Measurements from ENCODE around the gene GNAZ.

GNAZ gene

DNA sequence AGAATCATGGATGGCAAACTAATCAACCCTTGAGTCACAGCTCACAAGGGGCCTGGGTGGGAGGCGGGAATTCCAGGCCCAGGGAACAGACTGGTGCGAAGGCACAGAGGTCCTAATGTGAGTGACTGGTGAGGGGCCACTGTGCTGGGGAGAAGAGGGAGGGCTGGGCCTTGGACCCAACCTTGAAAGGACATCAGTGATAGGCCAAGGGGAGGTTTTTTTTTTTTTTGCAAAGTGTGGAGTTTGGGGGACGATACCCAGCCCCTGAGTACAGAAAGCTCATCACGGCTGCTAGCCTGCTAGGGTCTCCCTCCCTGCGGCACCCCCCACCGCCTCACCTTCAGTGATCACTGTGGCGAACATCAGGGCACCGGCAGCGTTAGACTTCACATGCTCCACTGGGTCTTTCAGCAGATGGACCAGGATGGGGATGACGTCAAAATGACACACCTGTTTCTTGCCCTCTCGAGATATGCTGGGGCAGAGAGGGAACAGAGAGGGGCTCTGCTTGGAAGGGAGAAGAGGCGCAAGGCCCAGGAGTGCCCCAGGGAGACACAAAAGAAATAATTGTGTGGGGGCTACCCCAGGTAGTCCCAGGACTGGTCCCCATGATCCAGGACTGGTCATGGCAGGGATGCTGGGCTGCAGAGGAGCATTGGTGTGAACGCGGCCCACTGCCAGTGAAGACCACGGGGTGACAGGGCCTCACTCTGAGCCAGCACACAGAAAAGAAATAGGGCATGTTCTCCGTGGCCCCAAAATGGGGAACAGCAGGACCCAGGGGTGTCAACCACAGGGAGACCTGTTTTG, 8.6 kb upstream of the GNAZ start:
- no peaks in the 10 kb centered on the region for H3K27me3 ChIP-seq (ENCODE audit: control insufficient read depth, insufficient read depth, low read length)
- no peak overlapping the region for H3K4me3 ChIP-seq (ENCODE audit: low read depth, low read length)
- no peak overlapping the region for H3K9ac ChIP-seq (ENCODE audit: low read depth, low read length)
- H3K9me3 ChIP-seq (ENCODE audit: control insufficient read depth, insufficient read depth, low read length): no peaks in the 10 kb centered on the region
- no peaks in the 10 kb centered on the region for H3K4me1 ChIP-seq (ENCODE audit: control insufficient read depth, insufficient read depth, low read length)
- no peaks in the 10 kb centered on the region for H3K36me3 ChIP-seq (ENCODE audit: control insufficient read depth, insufficient read depth, low read length)

DNA sequence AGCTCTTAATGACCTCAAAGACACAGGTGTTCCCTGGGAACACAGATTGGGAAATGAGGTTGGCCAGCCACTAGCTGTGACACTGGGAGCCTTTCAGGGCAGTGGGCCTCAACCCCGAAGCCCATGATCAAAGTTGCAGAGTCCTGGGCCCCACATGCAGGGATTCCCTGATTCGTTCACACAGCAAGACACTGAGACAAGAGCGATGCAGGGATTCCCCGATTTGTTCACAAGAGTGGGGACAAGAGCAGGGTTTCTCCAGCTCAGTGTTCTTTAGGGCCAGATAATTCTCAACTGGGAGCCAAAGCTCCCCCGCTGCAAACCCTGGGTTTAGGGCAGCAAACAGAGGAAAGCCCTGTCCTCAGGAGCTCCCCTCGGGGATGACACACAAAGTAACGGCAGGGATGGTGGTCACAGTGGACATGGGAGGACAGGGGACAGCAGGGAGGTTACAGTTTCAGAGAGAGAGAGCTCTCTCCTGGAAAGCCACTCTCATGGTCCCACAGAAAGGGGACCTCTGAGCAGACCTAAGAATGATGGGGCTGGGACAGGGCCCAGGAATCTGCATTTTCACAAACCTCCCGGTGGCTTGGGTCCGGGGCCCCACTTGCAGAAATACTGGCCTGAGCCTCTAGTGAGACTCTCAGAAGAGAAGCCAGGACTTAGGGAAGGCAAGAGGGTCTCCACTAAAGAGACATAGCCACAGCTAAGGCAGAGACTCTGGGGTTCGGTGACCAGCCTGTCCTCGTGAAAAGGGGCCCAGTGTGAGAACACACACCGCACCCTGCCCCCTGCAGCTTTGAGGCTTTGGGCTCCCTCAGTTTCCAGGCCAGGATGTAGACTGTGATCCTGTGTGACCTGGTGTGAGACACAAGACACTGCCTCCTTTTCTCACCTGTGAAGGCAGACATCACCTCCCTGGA, 7.4 kb upstream of the GNAZ start:
- peaks cover 6% of the 10 kb centered on the region for H3K27me3 ChIP-seq (ENCODE audit: control insufficient read depth, insufficient read depth, low read length)
- H3K9ac ChIP-seq (ENCODE audit: low read depth, low read length): no peak overlapping the region
- H3K4me1 ChIP-seq (ENCODE audit: control insufficient read depth, insufficient read depth, low read length): no peaks in the 10 kb centered on the region
- H3K36me3 ChIP-seq (ENCODE audit: control insufficient read depth, insufficient read depth, low read length): no peaks in the 10 kb centered on the region
- no peaks in the 10 kb centered on the region for H3K9me3 ChIP-seq (ENCODE audit: control insufficient read depth, insufficient read depth, low read length)
- H3K4me3 ChIP-seq (ENCODE audit: low read depth, low read length): no peak overlapping the region

- peaks cover 15% of the 10 kb centered on the region for H3K27me3 ChIP-seq (ENCODE audit: control insufficient read depth, insufficient read depth, low read length)
- H3K36me3 ChIP-seq (ENCODE audit: control insufficient read depth, insufficient read depth, low read length): no peaks in the 10 kb centered on the region
- H3K4me3 ChIP-seq (ENCODE audit: low read depth, low read length): no peak overlapping the region
- H3K4me1 ChIP-seq (ENCODE audit: control insufficient read depth, insufficient read depth, low read length): no peaks in the 10 kb centered on the region
- H3K9ac ChIP-seq (ENCODE audit: low read depth, low read length): no peak overlapping the region
- no peaks in the 10 kb centered on the region for H3K9me3 ChIP-seq (ENCODE audit: control insufficient read depth, insufficient read depth, low read length)
Observed at GRCh38 chr22:23063539-23064380, 6.6 kb upstream of the GNAZ start.

DNA sequence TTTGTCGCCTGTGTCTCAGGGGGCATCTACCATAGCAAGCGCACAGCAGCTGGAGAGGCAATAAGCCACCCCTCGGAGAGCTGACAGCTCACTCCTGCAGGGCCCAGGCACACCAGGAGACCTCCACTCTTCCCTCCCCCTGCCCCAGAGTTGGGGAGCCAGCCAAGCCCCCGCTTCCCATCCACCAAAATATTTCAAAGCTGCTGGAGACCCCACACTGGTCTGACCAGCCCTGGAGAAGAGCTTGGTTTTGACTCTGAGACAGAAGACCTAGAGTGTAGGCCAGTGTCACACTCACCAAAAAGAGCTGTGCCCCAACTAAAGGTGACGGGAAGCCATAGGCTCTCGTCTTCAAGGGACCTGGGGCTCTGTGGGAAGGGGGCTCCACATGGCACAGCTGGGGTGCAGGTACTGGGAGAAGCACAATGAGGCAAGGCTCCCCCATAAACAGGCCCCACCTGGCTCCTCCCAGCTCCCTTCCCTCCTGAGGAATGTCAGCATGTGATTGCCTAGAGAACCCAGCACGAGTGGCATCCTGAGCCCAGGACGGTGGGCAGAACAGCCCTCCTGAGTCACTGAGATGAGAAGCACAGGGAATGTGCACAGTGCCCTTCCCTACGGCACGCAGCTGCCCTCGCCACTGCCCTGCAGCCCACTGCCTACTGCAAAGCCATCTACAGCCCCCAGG, 5.8 kb upstream of the GNAZ start:
- Histone ChIP-seq H3K4me1 (ENCODE audit: control insufficient read depth, insufficient read depth, low read length) (no peaks in the 10 kb centered on the region), H3K27me3 (ENCODE audit: control insufficient read depth, insufficient read depth, low read length) (peaks cover 22% of the 10 kb centered on the region), H3K9me3 (ENCODE audit: control insufficient read depth, insufficient read depth, low read length) (no peaks in the 10 kb centered on the region), H3K9ac (ENCODE audit: low read depth, low read length) (no peak overlapping the region), H3K4me3 (ENCODE audit: low read depth, low read length) (no peak overlapping the region), H3K36me3 (ENCODE audit: control insufficient read depth, insufficient read depth, low read length) (no peaks in the 10 kb centered on the region)

GRCh38 chr22:23065069-23065451, 5.3 kb upstream of the GNAZ start:
- Histone ChIP-seq H3K9me3 (ENCODE audit: control insufficient read depth, insufficient read depth, low read length) (no peaks in the 10 kb centered on the region), H3K36me3 (ENCODE audit: control insufficient read depth, insufficient read depth, low read length) (no peaks in the 10 kb centered on the region), H3K27me3 (ENCODE audit: control insufficient read depth, insufficient read depth, low read length) (peaks cover 26% of the 10 kb centered on the region), H3K4me1 (ENCODE audit: control insufficient read depth, insufficient read depth, low read length) (no peaks in the 10 kb centered on the region), H3K4me3 (ENCODE audit: low read depth, low read length) (no peak overlapping the region), H3K9ac (ENCODE audit: low read depth, low read length) (no peak overlapping the region)

- Histone ChIP-seq H3K9me3 (ENCODE audit: control insufficient read depth, insufficient read depth, low read length) (no peaks in the 10 kb centered on the region), H3K36me3 (ENCODE audit: control insufficient read depth, insufficient read depth, low read length) (no peaks in the 10 kb centered on the region), H3K9ac (ENCODE audit: low read depth, low read length) (no peak overlapping the region), H3K4me1 (ENCODE audit: control insufficient read depth, insufficient read depth, low read length) (no peaks in the 10 kb centered on the region), H3K4me3 (ENCODE audit: low read depth, low read length) (no peak overlapping the region), H3K27me3 (ENCODE audit: control insufficient read depth, insufficient read depth, low read length) (peaks cover 26% of the 10 kb centered on the region)
Observed at GRCh38 chr22:23065495-23066122, 4.7 kb upstream of the GNAZ start.

GRCh38 chr22:23066200-23067022, 3.9 kb upstream of the GNAZ start:
- H3K36me3 ChIP-seq (ENCODE audit: control insufficient read depth, insufficient read depth, low read length): no peaks in the 10 kb centered on the region
- H3K9me3 ChIP-seq (ENCODE audit: control insufficient read depth, insufficient read depth, low read length): no peaks in the 10 kb centered on the region
- H3K27me3 ChIP-seq (ENCODE audit: control insufficient read depth, insufficient read depth, low read length): peaks cover 29% of the 10 kb centered on the region
- no peak overlapping the region for H3K4me3 ChIP-seq (ENCODE audit: low read depth, low read length)
- no peak overlapping the region for H3K9ac ChIP-seq (ENCODE audit: low read depth, low read length)
- no peaks in the 10 kb centered on the region for H3K4me1 ChIP-seq (ENCODE audit: control insufficient read depth, insufficient read depth, low read length)

GRCh38 chr22:23067023-23067650, 3.2 kb upstream of the GNAZ start:
- H3K4me1 ChIP-seq (ENCODE audit: control insufficient read depth, insufficient read depth, low read length): no peaks in the 10 kb centered on the region
- no peak overlapping the region for H3K4me3 ChIP-seq (ENCODE audit: low read depth, low read length)
- H3K9ac ChIP-seq (ENCODE audit: low read depth, low read length): no peak overlapping the region
- no peaks in the 10 kb centered on the region for H3K36me3 ChIP-seq (ENCODE audit: control insufficient read depth, insufficient read depth, low read length)
- H3K9me3 ChIP-seq (ENCODE audit: control insufficient read depth, insufficient read depth, low read length): no peaks in the 10 kb centered on the region
- H3K27me3 ChIP-seq (ENCODE audit: control insufficient read depth, insufficient read depth, low read length): peaks cover 34% of the 10 kb centered on the region

DNA sequence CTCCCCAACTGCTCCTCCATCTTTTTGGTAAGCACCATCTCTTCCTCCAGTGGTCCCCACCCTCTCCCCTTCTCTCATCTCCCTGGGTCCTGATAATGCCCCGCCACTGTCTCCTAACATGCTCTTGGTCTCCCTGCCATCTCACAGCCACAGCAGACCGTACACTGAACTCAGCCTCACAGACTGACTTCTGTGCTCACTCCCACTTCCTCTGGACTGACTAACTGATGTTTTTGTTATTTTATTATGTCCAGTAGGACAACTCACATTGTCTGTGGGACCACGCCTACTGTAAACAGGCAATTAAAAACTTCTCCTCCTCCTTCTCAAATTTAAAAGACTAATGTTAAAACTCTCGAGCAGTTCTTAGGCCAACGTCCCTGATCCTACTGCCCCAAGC, 2.6 kb upstream of the GNAZ start:
- no peak overlapping the region for H3K4me3 ChIP-seq (ENCODE audit: low read depth, low read length)
- H3K9ac ChIP-seq (ENCODE audit: low read depth, low read length): no peak overlapping the region
- no peaks in the 10 kb centered on the region for H3K4me1 ChIP-seq (ENCODE audit: control insufficient read depth, insufficient read depth, low read length)
- no peaks in the 10 kb centered on the region for H3K9me3 ChIP-seq (ENCODE audit: control insufficient read depth, insufficient read depth, low read length)
- no peaks in the 10 kb centered on the region for H3K36me3 ChIP-seq (ENCODE audit: control insufficient read depth, insufficient read depth, low read length)
- peaks cover 38% of the 10 kb centered on the region for H3K27me3 ChIP-seq (ENCODE audit: control insufficient read depth, insufficient read depth, low read length)

All from iPS-15b (cell line).